Mucosa of gallbladder (tissue), 1 donor: ENCODE measurements around the gene DNAH2. TPM values are rescaled to one million over a fixed set of nuclear protein-coding genes. Genes with fewer than 3 reads are reported as not detected.
A peak's percentile ranks its signal among the peaks of the same experiment; 100 is the strongest.

Source experiments
- DNase-seq: peaks from one replicate; pipeline ENCODE4 v3.0.0-alpha.2; 2020; ENCODE audit warnings: low spot score
- total RNA-seq: library from RNA; stranded (reverse); gene quantifications from one replicate; pipeline ENCODE4 v1.2.1, GENCODE V29; 2021
- donor health status: DM: no; HTN: no; CAD: no.

DNAH2 gene
- total RNA-seq, 1 donor from 2014 or later = 0.95 TPM

DNA sequence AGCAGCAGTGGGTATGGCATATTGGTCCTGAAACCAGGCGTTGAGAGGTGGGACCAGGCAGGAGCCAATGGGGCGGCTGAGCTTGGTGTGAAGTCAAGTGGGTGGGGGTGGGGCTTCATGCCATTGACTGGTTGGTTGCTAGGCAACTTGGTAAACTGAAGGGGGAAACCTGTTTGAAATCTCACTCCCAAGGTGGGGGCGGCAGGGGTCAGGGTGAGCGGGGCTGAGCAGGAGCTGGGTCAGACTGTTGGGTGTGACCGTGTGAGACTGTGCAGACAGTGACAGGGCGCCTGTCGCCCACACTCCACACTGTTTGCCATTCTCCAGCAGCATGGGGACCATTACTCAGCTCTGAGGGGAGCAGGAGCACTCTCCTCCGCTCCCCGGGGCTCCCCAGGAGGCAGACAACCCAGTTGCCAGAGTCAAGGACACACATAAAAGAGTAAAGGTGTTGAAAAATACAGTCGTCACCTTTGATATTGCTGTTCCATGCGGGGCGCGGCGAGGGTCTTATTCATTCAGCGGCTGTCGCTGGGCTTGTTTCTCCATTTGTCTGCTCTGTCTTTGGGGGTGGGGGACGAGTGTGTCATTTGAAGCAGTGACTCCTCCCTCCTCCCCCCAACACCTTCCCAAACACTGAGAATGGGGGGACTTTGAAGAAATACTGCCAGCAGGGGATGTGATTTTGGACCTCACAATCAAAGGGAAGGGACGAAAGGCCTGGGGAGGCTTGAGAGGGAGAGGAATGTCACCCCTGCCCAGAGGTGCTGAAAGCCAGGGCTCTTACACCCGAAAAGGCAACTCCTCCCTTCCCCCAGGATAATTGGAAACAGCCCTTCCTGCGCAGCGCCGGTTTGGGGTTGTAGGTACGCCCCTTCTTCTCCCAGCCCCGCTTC, 13.7 kb upstream of the DNAH2 start:
- no peak for DNase-seq

DNA sequence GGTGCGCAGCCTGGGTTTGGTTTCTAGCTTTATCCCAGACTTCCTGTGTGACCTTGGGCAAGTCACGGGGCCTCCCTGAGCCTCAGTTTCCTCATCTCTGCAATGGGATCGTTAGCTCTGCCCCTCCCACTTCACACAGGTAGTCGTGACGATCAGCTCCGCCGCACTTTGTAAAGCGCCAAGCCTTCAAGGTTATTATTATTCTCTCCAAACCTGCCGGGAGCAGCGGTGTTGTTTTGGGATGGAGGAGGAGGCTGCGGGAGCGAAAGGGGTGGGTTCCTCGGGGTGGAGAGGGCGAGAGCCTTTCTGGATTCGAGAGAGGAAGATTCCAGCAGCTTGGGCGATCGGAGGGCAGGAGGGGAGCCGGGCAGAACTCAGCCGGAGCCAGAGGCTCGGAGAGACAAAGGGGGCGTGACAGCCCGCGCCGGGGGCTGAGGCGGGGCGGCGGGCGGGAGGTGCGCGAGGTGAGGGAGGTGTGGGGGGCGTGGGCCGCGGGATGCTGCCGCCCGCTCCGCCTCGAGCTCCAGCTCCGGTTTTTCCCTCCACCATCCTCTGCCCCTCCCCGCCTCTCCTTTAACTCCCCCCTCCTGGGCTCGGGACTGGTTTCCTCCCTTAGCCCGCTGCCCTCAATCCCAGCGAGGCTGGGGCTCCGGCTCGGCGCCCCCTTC, 12.8 kb upstream of the DNAH2 start, which contains the start of gene EFNB3:
EFNB3 (plus strand) TSS at position 602 of the 668 bp plus-strand sequence. CDS start 397 bp downstream, outside the sequence.
- DNase-seq = no peak

DNA sequence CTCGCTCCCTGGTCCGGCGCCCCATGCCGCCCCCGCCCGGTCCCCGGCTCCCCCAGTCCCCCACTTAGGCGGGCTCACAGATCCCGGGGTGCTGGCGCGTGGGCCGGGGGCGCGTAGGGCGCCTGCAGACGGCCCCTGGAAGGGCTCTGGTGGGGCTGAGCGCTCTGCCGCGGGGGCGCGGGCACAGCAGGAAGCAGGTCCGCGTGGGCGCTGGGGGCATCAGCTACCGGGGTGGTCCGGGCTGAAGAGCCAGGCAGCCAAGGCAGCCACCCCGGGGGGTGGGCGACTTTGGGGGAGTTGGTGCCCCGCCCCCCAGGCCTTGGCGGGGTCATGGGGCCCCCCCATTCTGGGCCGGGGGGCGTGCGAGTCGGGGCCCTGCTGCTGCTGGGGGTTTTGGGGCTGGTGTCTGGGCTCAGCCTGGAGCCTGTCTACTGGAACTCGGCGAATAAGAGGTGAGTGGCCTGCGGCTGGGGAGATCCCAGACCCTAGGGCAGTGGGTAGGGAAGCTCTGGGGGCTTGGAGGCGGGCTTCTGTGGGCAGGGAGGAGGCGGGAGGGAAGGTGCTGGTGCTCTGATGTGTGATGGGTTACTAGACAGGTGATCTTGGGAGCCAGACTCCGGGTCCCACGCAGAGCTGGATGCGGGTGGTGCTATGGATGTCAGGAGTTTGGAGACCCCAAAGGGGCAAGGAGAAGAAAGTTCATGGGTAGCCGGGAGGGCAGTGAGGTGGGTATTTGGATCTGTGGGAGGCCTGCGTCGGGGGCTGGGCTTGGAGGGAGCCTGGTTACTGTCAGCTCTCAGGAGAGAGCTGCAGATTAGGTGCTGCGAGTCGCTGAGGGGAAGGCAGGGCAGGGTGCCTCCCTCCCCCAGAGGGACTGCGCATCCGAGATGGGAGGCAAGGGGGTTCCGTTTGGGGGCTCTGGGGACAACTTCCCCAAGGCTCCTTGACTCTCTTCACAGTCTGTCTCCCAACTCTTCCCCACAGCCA, 12.0 kb upstream of the DNAH2 start:
- DNase-seq = no peak

DNA sequence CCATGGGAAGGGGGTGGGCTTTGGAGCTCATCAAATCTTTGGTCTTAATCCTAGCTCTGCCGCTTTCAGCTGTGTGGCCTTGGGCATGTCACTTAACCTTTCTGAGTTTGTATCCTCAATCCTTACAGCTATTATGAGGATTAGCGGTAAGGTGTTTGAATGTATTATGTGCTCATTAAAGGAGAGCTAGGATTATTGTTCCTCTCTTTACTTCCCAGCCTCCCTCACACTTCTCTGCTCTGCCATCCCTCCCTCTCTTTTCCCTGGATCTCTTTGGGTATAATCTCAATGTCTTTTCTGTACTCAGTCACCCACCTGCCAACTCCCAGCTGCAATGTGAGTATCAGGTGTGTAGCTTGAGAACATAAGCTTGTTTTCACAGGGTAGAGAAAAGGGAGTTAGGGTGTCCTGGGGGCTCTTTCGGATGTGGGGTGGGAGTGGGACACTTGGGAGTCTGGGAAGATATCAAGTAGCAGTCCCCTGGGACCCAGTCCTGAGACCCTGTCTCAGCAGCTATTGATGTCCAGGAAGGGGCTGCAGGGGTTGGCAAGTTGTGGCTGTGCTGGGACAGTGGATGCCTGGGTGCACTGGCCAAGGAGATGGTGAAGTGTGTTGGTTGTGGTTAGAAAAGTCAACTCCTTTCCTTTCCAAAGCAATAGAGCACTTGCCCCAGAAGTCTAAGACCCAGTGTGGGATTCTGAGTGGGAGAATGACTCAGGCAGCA, 10.8 kb upstream of the DNAH2 start:
- DNase-seq = no peak

DNA sequence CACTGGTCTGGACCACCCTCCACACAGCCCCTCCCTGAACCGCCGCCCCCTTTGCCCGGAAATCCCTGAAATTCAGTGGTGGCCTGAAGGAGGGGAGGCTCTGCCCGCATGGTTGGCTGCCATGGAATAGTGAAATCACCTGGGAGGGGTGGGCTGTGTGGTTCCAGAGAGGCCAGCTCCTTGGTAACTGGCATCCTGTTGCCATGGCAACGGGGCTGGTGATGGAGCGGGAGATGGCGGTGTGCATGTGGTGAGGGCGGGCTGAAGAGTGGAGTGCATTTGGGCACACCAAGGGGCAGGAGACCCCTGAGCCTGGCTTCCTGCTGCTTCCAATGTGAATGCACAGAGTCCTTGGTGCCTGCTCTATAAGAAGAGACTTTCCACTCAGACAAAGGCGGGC, 10.1 kb upstream of the DNAH2 start:
- no peak for DNase-seq

DNA sequence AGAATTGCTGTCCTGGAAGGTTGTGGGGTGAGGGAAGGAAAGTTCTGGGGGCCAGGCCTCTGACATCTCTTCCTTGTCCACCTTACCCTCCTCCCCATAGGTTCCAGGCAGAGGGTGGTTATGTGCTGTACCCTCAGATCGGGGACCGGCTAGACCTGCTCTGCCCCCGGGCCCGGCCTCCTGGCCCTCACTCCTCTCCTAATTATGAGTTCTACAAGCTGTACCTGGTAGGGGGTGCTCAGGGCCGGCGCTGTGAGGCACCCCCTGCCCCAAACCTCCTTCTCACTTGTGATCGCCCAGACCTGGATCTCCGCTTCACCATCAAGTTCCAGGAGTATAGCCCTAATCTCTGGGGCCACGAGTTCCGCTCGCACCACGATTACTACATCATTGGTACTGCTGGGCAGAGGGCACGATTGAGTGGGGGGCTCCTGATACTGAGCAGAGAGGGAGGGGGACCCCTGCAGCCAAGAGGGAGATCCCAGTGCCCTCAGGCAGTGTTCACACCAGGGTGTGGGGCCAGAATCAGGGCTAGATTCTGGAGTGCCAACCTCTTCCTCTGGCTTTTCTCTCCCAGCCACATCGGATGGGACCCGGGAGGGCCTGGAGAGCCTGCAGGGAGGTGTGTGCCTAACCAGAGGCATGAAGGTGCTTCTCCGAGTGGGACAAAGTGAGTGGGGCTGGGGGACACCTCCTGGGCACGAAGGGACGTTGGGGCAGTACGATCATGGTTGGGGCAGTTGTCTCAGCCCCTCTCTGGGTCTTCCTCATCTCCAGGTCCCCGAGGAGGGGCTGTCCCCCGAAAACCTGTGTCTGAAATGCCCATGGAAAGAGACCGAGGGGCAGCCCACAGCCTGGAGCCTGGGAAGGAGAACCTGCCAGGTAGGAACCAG, 9.4 kb upstream of the DNAH2 start:
- DNase-seq = no peak

DNA sequence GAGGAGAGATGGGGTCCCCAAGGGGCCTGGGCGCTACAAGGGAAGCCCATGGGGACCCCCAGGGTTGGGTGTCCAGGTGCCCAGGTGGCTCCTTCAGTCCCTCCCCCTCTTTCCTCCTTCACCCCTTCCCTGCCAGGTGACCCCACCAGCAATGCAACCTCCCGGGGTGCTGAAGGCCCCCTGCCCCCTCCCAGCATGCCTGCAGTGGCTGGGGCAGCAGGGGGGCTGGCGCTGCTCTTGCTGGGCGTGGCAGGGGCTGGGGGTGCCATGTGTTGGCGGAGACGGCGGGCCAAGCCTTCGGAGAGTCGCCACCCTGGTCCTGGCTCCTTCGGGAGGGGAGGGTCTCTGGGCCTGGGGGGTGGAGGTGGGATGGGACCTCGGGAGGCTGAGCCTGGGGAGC, 8.5 kb upstream of the DNAH2 start:
- no peak for DNase-seq

DNA sequence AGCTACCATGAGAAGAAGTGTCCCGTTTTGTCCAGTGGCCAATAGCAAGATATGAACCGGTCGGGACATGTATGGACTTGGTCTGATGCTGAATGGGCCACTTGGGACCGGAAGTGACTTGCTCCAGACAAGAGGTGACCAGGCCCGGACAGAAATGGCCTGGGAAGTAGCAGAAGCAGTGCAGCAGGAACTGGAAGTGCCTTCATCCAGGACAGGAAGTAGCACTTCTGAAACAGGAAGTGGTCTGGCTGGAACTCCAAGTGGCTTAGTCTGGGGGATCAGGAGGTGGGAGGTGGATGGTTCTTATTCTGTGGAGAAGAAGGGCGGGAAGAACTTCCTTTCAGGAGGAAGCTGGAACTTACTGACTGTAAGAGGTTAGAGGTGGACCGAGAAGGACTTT, 7.2 kb upstream of the DNAH2 start:
- DNase-seq = no peak

DNA sequence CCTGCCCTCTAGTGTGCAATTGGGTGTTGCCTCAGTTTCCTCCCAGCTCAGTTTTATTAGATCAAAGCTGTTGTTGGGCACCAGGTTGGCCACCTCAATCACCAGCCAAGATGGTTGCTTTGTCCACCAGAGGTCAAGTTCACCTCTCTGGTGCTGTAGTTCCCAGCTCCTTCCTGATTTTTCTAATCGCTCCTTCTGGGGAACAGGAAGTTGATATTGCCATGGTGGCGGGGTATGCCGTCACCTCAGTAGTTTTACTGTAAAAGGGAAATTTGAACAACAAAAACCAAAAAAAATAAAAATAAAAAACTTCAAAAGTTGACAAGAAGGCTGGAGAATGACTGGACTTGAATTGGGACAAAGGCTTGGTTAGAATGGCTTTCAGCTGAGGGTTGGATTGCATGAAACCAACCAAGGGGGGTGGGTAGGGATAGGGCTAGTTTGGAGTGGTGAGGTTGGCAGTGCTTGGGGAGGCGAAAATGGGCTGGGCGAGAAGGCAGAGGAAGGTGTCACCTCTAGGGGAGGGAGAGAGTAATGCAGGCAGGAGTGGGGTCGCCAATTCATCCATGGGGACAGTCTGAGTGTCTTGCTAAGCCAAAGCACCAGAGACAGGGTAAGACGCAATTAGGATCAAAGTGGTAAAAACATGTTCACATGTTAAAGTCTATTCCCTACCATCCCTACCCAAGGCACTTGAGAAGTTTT, 6.3 kb upstream of the DNAH2 start:
- DNase-seq = no peak

DNA sequence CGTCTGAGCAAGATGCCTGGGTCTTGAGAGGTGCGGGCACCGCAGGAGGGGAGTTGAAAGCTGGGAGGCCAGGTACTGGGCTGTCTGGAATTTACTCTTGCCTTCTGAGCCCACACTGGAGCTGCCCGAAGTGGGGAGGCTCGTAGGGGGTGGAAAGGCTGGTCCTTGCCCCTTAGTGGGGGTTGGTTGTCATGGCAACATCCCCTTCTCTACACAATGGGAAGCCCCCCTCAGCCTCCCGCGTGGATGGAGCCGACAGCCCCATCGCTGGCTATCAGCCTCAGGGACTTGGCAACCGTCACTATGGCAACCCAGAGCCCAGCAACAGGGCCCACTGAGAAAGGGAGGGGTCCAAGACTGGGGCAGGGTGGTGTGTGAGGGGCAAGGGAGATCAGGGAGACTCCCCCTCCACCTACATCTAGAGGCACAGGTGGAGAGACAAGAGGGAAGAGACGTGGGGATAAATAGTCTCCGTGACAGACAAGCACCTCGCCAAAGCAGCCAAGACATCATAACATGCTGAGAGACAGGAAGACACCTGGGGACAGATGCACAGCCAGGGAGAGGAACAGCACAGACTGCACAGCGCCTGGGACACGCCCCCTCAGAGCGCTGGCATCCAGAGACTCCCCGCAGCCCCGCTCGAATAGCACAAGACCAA, 5.3 kb upstream of the DNAH2 start:
- no peak for DNase-seq

DNA sequence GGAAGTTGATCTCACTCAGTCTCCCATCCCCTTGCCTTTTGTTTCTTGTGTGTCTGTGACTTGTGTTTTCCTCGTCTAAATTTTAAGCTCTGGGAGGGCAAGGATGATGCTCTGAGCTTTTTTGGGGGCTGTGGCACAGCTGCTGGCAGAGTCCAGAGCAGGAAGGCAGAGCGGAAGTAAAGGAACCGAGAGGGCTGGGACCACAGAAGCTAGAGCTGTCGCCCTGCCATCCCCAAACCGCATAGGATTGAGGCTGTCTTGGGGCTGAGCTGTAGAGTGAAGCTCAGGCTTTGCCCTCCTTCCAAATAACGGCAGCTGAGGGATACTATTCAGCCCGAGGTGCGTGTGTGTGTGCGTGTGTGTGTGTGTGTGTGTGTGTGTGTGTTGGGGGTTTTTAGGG, 3.8 kb upstream of the DNAH2 start:
- no peak for DNase-seq

DNA sequence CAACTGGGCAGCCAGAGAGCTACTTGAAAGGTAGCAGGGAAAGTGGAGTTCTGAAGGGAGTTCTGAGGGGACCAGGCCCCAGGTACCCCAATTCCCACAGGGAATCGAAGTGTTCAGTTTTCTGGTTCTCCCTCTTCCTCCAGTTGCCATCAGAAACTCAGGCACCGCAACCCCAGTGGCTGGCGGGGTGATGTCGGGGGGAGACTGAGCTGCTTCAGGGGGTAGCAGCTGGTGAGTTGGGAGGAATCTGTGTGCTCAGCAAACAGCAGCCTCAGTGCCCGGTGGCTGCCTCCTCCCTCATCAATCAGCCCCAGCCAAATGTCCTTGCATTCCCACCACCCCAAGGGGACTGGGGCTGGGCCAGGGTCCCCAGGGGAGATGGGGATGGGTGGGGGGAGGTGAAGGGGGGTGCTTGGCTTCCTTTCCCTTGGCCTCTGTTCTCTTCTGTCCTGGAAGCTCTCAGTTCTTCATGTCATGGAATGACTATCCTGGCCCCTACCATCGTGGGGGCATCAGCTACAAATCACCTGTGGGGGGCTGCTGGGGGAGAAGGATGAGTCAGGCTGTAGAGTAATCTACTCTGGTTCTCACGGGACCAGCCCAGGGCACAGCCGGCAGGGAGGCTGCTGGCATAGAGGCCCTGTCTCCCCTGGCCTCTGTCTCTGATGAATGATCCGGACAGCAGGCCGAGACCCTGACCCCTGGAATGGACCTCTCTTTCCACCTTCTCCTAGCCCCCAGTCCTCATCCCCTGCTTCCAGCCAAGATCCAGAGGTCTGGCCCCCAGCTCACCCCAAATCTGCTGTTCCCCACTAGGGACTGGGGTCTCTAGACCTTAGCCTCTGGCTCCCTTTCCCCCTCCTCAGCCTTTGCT, 2.6 kb upstream of the DNAH2 start:
- no peak for DNase-seq

DNA sequence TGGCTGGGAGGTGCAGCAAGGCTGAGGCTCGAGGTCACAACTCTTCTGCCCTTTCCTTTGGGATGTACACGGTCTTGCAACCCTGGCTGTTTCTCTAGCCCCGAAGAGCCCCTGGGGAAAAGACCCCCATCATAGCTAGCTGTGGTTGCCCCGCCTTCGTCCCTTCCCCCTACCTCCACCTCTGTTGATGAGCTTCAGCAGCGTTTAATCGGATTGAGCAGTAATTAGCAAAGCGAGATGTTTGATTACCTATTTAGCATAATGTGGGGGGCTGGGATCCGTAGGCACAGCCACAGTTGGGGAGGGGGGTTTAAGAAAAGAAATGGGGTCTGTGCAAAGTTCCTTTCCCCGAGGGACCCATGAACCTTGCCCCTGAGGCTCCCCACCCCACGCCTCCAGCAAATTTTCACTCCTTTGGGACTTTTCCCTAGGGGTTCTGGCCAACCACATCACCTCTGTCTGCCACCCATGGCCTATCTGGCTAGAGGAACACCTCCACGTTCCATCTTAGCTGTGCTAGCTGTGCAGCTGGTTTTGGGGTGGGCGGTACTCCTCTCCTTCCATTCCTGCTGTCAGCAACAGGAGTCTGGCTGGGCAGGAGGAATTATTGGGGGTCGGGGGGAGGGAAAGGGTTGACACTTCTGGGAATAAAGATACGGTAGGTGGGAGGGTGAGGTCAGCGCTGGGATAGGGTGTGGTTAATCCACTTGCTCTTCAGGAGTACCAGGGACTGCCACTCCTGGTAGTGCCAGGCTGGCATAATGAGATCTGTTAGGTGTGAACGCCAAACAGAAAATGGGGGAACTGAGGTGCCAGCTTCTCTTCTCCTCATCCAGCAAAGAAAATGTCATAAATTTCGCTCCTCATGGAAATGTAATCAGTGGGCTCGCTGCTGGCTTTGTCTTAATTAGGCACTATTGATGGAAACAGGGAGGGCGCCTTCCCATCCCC, 1.3 kb upstream of the DNAH2 start:
- no peak for DNase-seq

DNA sequence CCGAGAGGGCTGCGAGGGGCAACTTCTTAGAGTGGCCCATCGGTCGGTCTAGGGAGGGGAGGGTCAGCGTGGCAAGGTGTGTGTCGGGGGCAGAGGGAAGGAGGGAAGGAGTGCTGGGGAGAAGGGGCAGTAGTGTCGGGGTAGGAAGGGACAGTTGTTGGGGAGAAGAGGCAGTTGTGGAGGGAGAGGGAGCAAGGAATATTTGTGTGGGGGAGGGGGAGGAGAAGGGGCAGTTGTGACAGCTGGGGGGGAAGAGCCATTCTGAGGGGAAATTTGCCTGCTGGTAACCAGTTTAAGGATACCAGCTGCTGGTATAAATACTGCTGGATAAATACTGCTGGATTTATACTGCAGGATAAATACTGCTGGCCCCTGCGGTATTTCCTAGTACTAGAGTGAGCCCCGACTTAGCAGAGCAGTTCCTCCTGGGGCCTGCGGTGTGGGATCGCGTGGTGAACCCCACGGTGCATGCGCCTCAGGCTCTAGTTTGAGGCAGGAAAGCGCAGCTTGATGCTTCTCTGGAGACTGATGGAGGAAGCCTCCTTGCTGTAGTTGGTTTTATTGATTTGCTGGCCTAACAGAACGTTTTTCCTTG, 309 bp downstream of the DNAH2 start:
- DNase-seq = peak; percentile 47

DNA sequence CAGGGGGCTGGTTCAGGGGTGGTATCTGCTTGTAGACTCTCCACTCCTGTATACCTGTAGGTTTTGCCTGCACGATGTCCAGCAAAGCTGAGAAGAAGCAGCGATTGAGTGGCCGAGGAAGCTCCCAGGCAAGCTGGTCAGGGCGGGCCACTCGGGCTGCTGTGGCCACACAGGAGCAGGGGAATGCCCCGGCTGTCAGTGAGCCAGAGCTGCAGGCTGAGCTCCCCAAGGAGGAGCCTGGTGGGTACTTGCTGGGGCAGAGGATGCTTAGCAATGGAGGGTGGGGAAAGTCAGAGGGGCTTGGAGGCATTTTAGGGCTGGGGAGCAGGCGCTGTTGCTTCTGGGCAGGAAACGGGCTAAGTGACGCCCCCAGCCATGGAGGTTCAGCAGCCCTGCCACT, 2.1 kb downstream of the DNAH2 start:
- DNase-seq = no peak

DNA sequence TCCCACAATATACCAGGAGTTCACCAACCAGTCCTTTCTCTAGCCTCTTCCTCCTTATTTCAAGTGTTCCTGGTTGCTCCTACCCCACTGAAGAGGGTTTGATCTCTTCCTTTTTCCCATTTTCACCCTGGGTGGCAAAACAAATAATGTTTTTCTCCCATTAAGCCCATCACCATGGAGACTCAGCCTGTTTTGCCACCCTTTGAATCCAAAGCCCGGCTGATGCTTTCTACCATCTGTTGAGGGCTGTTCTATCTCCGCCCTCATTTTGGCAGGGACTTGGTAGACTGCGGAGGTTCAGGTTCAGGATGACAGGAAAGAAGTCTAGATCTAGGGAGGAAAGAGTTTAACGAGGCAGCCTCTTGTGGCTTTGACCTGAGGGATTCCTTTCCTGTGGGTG, 2.6 kb downstream of the DNAH2 start:
- no peak for DNase-seq
